ENCODE data around the gene M6PR. TPM values are rescaled to one million over a fixed set of nuclear protein-coding genes. Genes with fewer than 3 reads are reported as not detected.

The M6PR gene
- total RNA-seq, 1 donor from 2014 or later = 113 TPM

- H3K27me3 ChIP-seq = no peaks in the 10 kb centered on the region
- no peaks in the 10 kb centered on the region for H3K4me1 ChIP-seq
- no peaks in the 10 kb centered on the region for H3F3A ChIP-seq (ENCODE audit: low read depth)
- no peak overlapping the region for H2AFZ ChIP-seq (replicated peaks)
- peaks cover 27% of the 10 kb centered on the region for H3K9me3 Mint-ChIP-seq
- no peaks in the 10 kb centered on the region for H4K20me1 ChIP-seq (ENCODE audit: low read depth)
- no peak overlapping the region for H3K4me3 ChIP-seq
- no peaks in the 10 kb centered on the region for H3K27me3 Mint-ChIP-seq (ENCODE audit: insufficient read depth, low read depth)
- no peaks in the 10 kb centered on the region for H3K4me1 Mint-ChIP-seq
- no peak overlapping the region for H3K9ac ChIP-seq
- no peaks in the 10 kb centered on the region for H3K79me2 ChIP-seq (ENCODE audit: low read depth)
- no peak for DNase-seq (ENCODE audit: low spot score)
- no peak overlapping the region for H3K27ac Mint-ChIP-seq
- no peaks in the 10 kb centered on the region for H3K36me3 ChIP-seq
- peaks cover 8% of the 10 kb centered on the region for H3K9me3 ChIP-seq (ENCODE audit: low read depth)
- no peak overlapping the region for H3K4me3 Mint-ChIP-seq
- peaks cover 4% of the 10 kb centered on the region for H3K36me3 Mint-ChIP-seq
- H3K4me2 ChIP-seq = no peak overlapping the region
- H3K27ac ChIP-seq = no peak overlapping the region
- TF ChIP-seq EZH2phosphoT487 (IDR thresholded peaks at IDR 0.05) (no peak), EZH2 (IDR thresholded peaks at IDR 0.05) (no peak), CTCF (IDR thresholded peaks at IDR 0.05) (no peak)
These were observed 19.3 kb upstream of the M6PR start for GRCh38 chr12:8968761-8969160.

- H3K4me1 ChIP-seq = no peaks in the 10 kb centered on the region
- H3K27ac ChIP-seq = no peak overlapping the region
- TF ChIP-seq EZH2 (IDR thresholded peaks at IDR 0.05) = no peak
- TF ChIP-seq CTCF (IDR thresholded peaks at IDR 0.05) = no peak
- TF ChIP-seq EZH2phosphoT487 (IDR thresholded peaks at IDR 0.05) = no peak
- Mint-ChIP-seq H3K27me3 (ENCODE audit: insufficient read depth, low read depth) (peaks cover 3% of the 10 kb centered on the region), H3K9me3 (peaks cover 20% of the 10 kb centered on the region), H3K4me3 (no peak overlapping the region), H3K4me1 (no peaks in the 10 kb centered on the region), H3K36me3 (peaks cover 12% of the 10 kb centered on the region), H3K27ac (no peak overlapping the region)
- H3K9me3 ChIP-seq (ENCODE audit: low read depth) = no peaks in the 10 kb centered on the region
- H3K4me2 ChIP-seq = no peak overlapping the region
- H3K36me3 ChIP-seq = no peaks in the 10 kb centered on the region
- no peak overlapping the region for H2AFZ ChIP-seq (replicated peaks)
- no peak for DNase-seq (ENCODE audit: low spot score)
- H3K9ac ChIP-seq = no peak overlapping the region
- H4K20me1 ChIP-seq (ENCODE audit: low read depth) = no peaks in the 10 kb centered on the region
- no peaks in the 10 kb centered on the region for H3F3A ChIP-seq (ENCODE audit: low read depth)
- H3K4me3 ChIP-seq = no peak overlapping the region
- H3K79me2 ChIP-seq (ENCODE audit: low read depth) = no peaks in the 10 kb centered on the region
- H3K27me3 ChIP-seq = no peaks in the 10 kb centered on the region
These were observed 10.7 kb upstream of the M6PR start for GRCh38 chr12:8960176-8960575.

- Histone ChIP-seq H3K27ac (no peak overlapping the region), H3K9ac (no peak overlapping the region), H3K27me3 (no peaks in the 10 kb centered on the region), H2AFZ (replicated peaks) (no peak overlapping the region), H3K4me1 (no peaks in the 10 kb centered on the region), H3K4me2 (no peak overlapping the region), H3K9me3 (ENCODE audit: low read depth) (no peaks in the 10 kb centered on the region), H4K20me1 (ENCODE audit: low read depth) (no peaks in the 10 kb centered on the region), H3F3A (ENCODE audit: low read depth) (no peaks in the 10 kb centered on the region), H3K79me2 (ENCODE audit: low read depth) (no peaks in the 10 kb centered on the region), H3K36me3 (no peaks in the 10 kb centered on the region), H3K4me3 (no peak overlapping the region)
- DNase-seq (ENCODE audit: low spot score) = no peak
- no peak for TF ChIP-seq EZH2phosphoT487 (IDR thresholded peaks at IDR 0.05)
- peaks cover 18% of the 10 kb centered on the region for H3K36me3 Mint-ChIP-seq
- H3K27ac Mint-ChIP-seq = no peak overlapping the region
- H3K4me3 Mint-ChIP-seq = no peak overlapping the region
- peaks cover 12% of the 10 kb centered on the region for H3K9me3 Mint-ChIP-seq
- H3K4me1 Mint-ChIP-seq = no peaks in the 10 kb centered on the region
- peaks cover 3% of the 10 kb centered on the region for H3K27me3 Mint-ChIP-seq (ENCODE audit: insufficient read depth, low read depth)
These were observed 8.6 kb upstream of the M6PR start for GRCh38 chr12:8958066-8958465.

- Mint-ChIP-seq H3K27me3 (ENCODE audit: insufficient read depth, low read depth) (peaks cover 3% of the 10 kb centered on the region), H3K36me3 (peaks cover 20% of the 10 kb centered on the region), H3K4me1 (no peaks in the 10 kb centered on the region), H3K9me3 (peaks cover 13% of the 10 kb centered on the region), H3K4me3 (no peak overlapping the region), H3K27ac (no peak overlapping the region)
- H2AFZ ChIP-seq (replicated peaks) = no peak overlapping the region
- H3K4me2 ChIP-seq = no peak overlapping the region
- no peaks in the 10 kb centered on the region for H3K27me3 ChIP-seq
- H3F3A ChIP-seq (ENCODE audit: low read depth) = no peaks in the 10 kb centered on the region
- H3K4me1 ChIP-seq = no peaks in the 10 kb centered on the region
- H3K79me2 ChIP-seq (ENCODE audit: low read depth) = no peaks in the 10 kb centered on the region
- H4K20me1 ChIP-seq (ENCODE audit: low read depth) = no peaks in the 10 kb centered on the region
- no peaks in the 10 kb centered on the region for H3K9me3 ChIP-seq (ENCODE audit: low read depth)
- H3K36me3 ChIP-seq = no peaks in the 10 kb centered on the region
- H3K4me3 ChIP-seq = no peak overlapping the region
- no peak for DNase-seq (ENCODE audit: low spot score)
- no peak for TF ChIP-seq CTCF (IDR thresholded peaks at IDR 0.05)
- TF ChIP-seq EZH2 (IDR thresholded peaks at IDR 0.05) = no peak
- TF ChIP-seq EZH2phosphoT487 (IDR thresholded peaks at IDR 0.05) = no peak
- H3K27ac ChIP-seq = no peak overlapping the region
- no peak overlapping the region for H3K9ac ChIP-seq
These were observed 8.1 kb upstream of the M6PR start for GRCh38 chr12:8957561-8957960.
